HL-60 (cell line): ENCODE data around the gene TNP2.
A peak's percentile ranks its signal among the peaks of the same experiment; 100 is the strongest.

Source experiments
- DNase-seq, 2 experiments: peaks; one replicate each; pipeline ENCODE4 v3.0.0-alpha.2; 2010 to 2020; ENCODE audit warnings: low read depth in 1 of 2, low spot score in 1 of 2
- H3K27ac ChIP-seq: fragments of 250-450 bp; sonication (Bioruptor Pico); replicated peaks from 2 replicates; pipeline ENCODE4 v1.5.1; 2020; ENCODE audit warnings: mild to moderate bottlenecking, moderate library complexity
- H3K27me3 ChIP-seq: fragments of 250-450 bp; sonication (Bioruptor Pico); 2 replicates; pipeline ENCODE4 v1.5.1; 2021; ENCODE audit warnings: mild to moderate bottlenecking, moderate library complexity; ENCODE audit not compliant: insufficient read depth, poor library complexity, severe bottlenecking
- H3K4me3 ChIP-seq: replicated peaks from 2 replicates; pipeline ENCODE4 v1.5.1; 2011; ENCODE audit warnings: mild to moderate bottlenecking, control low read depth, low read length; ENCODE audit not compliant: insufficient read depth
- CTCF ChIP-seq: IDR thresholded peaks from one replicate; pipeline ENCODE4 v1.5.1; 2011; ENCODE audit warnings: low read length, control low read depth, inconsistent platforms; ENCODE audit not compliant: insufficient read depth
- GABPA ChIP-seq: IDR thresholded peaks from 2 replicates; pipeline ENCODE4 v1.6.1; 2012; ENCODE audit warnings: low read depth
- POLR2AphosphoS5 ChIP-seq: IDR thresholded peaks from 2 replicates; pipeline ENCODE4 v1.6.1; 2012; ENCODE audit warnings: low read depth
- REST ChIP-seq: IDR thresholded peaks from 2 replicates; pipeline ENCODE4 v1.6.1; 2012; ENCODE audit warnings: low read depth; ENCODE audit not compliant: insufficient replicate concordance
- SPI1 ChIP-seq: IDR thresholded peaks from 2 replicates; pipeline ENCODE4 v1.6.1; 2012; ENCODE audit warnings: low read depth, mild to moderate bottlenecking, borderline replicate concordance

Gene TNP2

GRCh38 chr16:11314309-11314894 is 45.3 kb upstream of the TNP2 start:
- Histone ChIP-seq H3K4me3 (no peak overlapping the region), H3K27ac (no peak overlapping the region), H3K27me3 (no peaks in the 10 kb centered on the region)
- no peak for DNase-seq
- TF ChIP-seq REST (no peak), CTCF (no peak), SPI1 (no peak), GABPA (no peak), POLR2AphosphoS5 (no peak)

- H3K4me3 ChIP-seq: no peak overlapping the region
- H3K27ac ChIP-seq: no peak overlapping the region
- no peak for TF ChIP-seq REST
- TF ChIP-seq SPI1: no peak
- TF ChIP-seq POLR2AphosphoS5: no peak
- no peak for TF ChIP-seq CTCF
- TF ChIP-seq GABPA: no peak
Observed at GRCh38 chr16:11313493-11314308, 44.6 kb upstream of the TNP2 start.

GRCh38 chr16:11312718-11313492 is 43.8 kb upstream of the TNP2 start:
- Histone ChIP-seq H3K27me3 (no peaks in the 10 kb centered on the region), H3K27ac (no peak overlapping the region), H3K4me3 (no peak overlapping the region)
- TF ChIP-seq POLR2AphosphoS5: no peak
- TF ChIP-seq REST: no peak
- no peak for TF ChIP-seq CTCF
- DNase-seq: peak in 1 of 2 experiments; percentile 41

More at GRCh38 chr16:11313493-11314308, 44.6 kb upstream of the TNP2 start:
- no peak for DNase-seq
- no peaks in the 10 kb centered on the region for H3K27me3 ChIP-seq
